Measurements from ENCODE around the gene CTDP1.
A peak's percentile ranks its signal among the peaks of the same experiment; 100 is the strongest.

CTDP1 gene

GRCh38 chr18:79792096-79792987 is 112.7 kb downstream of the CTDP1 start:
- 92 to 93% methylated on average over 45 to 46 of the region's 46 CpGs for WGBS, 2 experiments (ENCODE audit: insufficient coverage in 2 of 2)
- Histone ChIP-seq H3K4me1 (ENCODE audit: control insufficient read depth, insufficient read depth, low read length, poor library complexity, severe bottlenecking) (no peaks in the 10 kb centered on the region), H3K4me3 (ENCODE audit: extremely low read depth, insufficient read depth, low read length, poor library complexity, severe bottlenecking) (no peak overlapping the region), H3K36me3 (ENCODE audit: control insufficient read depth, insufficient read depth, low read length) (no peaks in the 10 kb centered on the region), H3K9me3 (ENCODE audit: control insufficient read depth, low read length) (no peaks in the 10 kb centered on the region), H3K27ac (ENCODE audit: low read depth, low read length, severe bottlenecking) (no peak overlapping the region)

GRCh38 chr18:79792988-79793355 is 113.4 kb downstream of the CTDP1 start:
- no peak overlapping the region for H3K27ac ChIP-seq (ENCODE audit: low read depth, low read length, severe bottlenecking)
- H3K9me3 ChIP-seq (ENCODE audit: control insufficient read depth, low read length) = no peaks in the 10 kb centered on the region
- H3K4me3 ChIP-seq (ENCODE audit: extremely low read depth, insufficient read depth, low read length, poor library complexity, severe bottlenecking) = no peak overlapping the region
- WGBS, 2 experiments (ENCODE audit: insufficient coverage in 2 of 2) = 88 to 100% methylated on average over 2 of the region's 4 CpGs
- H3K4me1 ChIP-seq (ENCODE audit: control insufficient read depth, insufficient read depth, low read length, poor library complexity, severe bottlenecking) = no peaks in the 10 kb centered on the region
- no peaks in the 10 kb centered on the region for H3K36me3 ChIP-seq (ENCODE audit: control insufficient read depth, insufficient read depth, low read length)

- no peak overlapping the region for H3K27ac ChIP-seq (ENCODE audit: low read depth, low read length, severe bottlenecking)
- no peaks in the 10 kb centered on the region for H3K36me3 ChIP-seq (ENCODE audit: control insufficient read depth, insufficient read depth, low read length)
- 91 to 94% methylated on average over 17 of the region's 17 CpGs for WGBS, 2 experiments (ENCODE audit: insufficient coverage in 2 of 2)
- H3K4me3 ChIP-seq (ENCODE audit: extremely low read depth, insufficient read depth, low read length, poor library complexity, severe bottlenecking) = no peak overlapping the region
- no peaks in the 10 kb centered on the region for H3K4me1 ChIP-seq (ENCODE audit: control insufficient read depth, insufficient read depth, low read length, poor library complexity, severe bottlenecking)
- no peaks in the 10 kb centered on the region for H3K9me3 ChIP-seq (ENCODE audit: control insufficient read depth, low read length)
Observed at GRCh38 chr18:79794846-79795245, 115.2 kb downstream of the CTDP1 start.

GRCh38 chr18:79795446-79795845 is 115.8 kb downstream of the CTDP1 start:
- H3K27ac ChIP-seq (ENCODE audit: low read depth, low read length, severe bottlenecking) = no peak overlapping the region
- H3K9me3 ChIP-seq (ENCODE audit: control insufficient read depth, low read length) = no peaks in the 10 kb centered on the region

GRCh38 chr18:79796016-79796415 is 116.4 kb downstream of the CTDP1 start:
- Histone ChIP-seq H3K9me3 (ENCODE audit: control insufficient read depth, low read length) (no peaks in the 10 kb centered on the region), H3K36me3 (ENCODE audit: control insufficient read depth, insufficient read depth, low read length) (no peaks in the 10 kb centered on the region), H3K4me1 (ENCODE audit: control insufficient read depth, insufficient read depth, low read length, poor library complexity, severe bottlenecking) (no peaks in the 10 kb centered on the region), H3K4me3 (ENCODE audit: extremely low read depth, insufficient read depth, low read length, poor library complexity, severe bottlenecking) (no peak overlapping the region), H3K27ac (ENCODE audit: low read depth, low read length, severe bottlenecking) (no peak overlapping the region)
- WGBS, 2 experiments (ENCODE audit: insufficient coverage in 2 of 2) = 86 to 88% methylated on average over 5 to 6 of the region's 7 CpGs

More at GRCh38 chr18:79795446-79795845, 115.8 kb downstream of the CTDP1 start:
- Histone ChIP-seq H3K36me3 (ENCODE audit: control insufficient read depth, insufficient read depth, low read length) (no peaks in the 10 kb centered on the region), H3K4me1 (ENCODE audit: control insufficient read depth, insufficient read depth, low read length, poor library complexity, severe bottlenecking) (no peaks in the 10 kb centered on the region), H3K4me3 (ENCODE audit: extremely low read depth, insufficient read depth, low read length, poor library complexity, severe bottlenecking) (no peak overlapping the region)
- WGBS, 2 experiments (ENCODE audit: insufficient coverage in 2 of 2) = 90 to 95% methylated on average over 18 to 19 of the region's 19 CpGs

GRCh38 chr18:79796531-79797405 is 117.2 kb downstream of the CTDP1 start:
- WGBS, 2 experiments (ENCODE audit: insufficient coverage in 2 of 2) = 67 to 73% methylated on average over 19 of the region's 21 CpGs
- Histone ChIP-seq H3K4me3 (ENCODE audit: extremely low read depth, insufficient read depth, low read length, poor library complexity, severe bottlenecking) (no peak overlapping the region), H3K4me1 (ENCODE audit: control insufficient read depth, insufficient read depth, low read length, poor library complexity, severe bottlenecking) (no peaks in the 10 kb centered on the region), H3K27ac (ENCODE audit: low read depth, low read length, severe bottlenecking) (no peak overlapping the region), H3K9me3 (ENCODE audit: control insufficient read depth, low read length) (no peaks in the 10 kb centered on the region), H3K36me3 (ENCODE audit: control insufficient read depth, insufficient read depth, low read length) (no peaks in the 10 kb centered on the region)

- no peak within 1 kb of the TSS for H3K27ac ChIP-seq (ENCODE audit: low read depth, low read length, severe bottlenecking)
- WGBS, 2 experiments (ENCODE audit: insufficient coverage in 2 of 2) = 9 to 11% methylated on average over 41 to 63 of the region's 92 CpGs
- no peaks in the 10 kb centered on the region for H3K9me3 ChIP-seq (ENCODE audit: control insufficient read depth, low read length)
- H3K4me3 ChIP-seq (ENCODE audit: extremely low read depth, insufficient read depth, low read length, poor library complexity, severe bottlenecking) = peak within 1 kb of the TSS; percentile 28
- no peaks in the 10 kb centered on the region for H3K4me1 ChIP-seq (ENCODE audit: control insufficient read depth, insufficient read depth, low read length, poor library complexity, severe bottlenecking)
- H3K36me3 ChIP-seq (ENCODE audit: control insufficient read depth, insufficient read depth, low read length) = no peaks in the 10 kb centered on the region
Observed at GRCh38 chr18:79797518-79798345, 118.1 kb downstream of the CTDP1 start, which contains the start of gene KCNG2. Gene KCNG2 (plus strand): TSS chr18:79797938. CDS start chr18:79863668, 65,730 bp downstream.

- H3K4me3 ChIP-seq (ENCODE audit: extremely low read depth, insufficient read depth, low read length, poor library complexity, severe bottlenecking) = peak overlapping the region; percentile 28
- 2% methylated on average over 60 to 65 of the region's 78 CpGs for WGBS, 2 experiments (ENCODE audit: insufficient coverage in 2 of 2)
Observed at GRCh38 chr18:79798346-79798998, 118.9 kb downstream of the CTDP1 start.

GRCh38 chr18:79798999-79799370 is 119.4 kb downstream of the CTDP1 start:
- no peaks in the 10 kb centered on the region for H3K4me1 ChIP-seq (ENCODE audit: control insufficient read depth, insufficient read depth, low read length, poor library complexity, severe bottlenecking)
- peak overlapping the region; percentile 28 for H3K4me3 ChIP-seq (ENCODE audit: extremely low read depth, insufficient read depth, low read length, poor library complexity, severe bottlenecking)
- H3K27ac ChIP-seq (ENCODE audit: low read depth, low read length, severe bottlenecking) = no peak overlapping the region
- H3K36me3 ChIP-seq (ENCODE audit: control insufficient read depth, insufficient read depth, low read length) = no peaks in the 10 kb centered on the region
- H3K9me3 ChIP-seq (ENCODE audit: control insufficient read depth, low read length) = no peaks in the 10 kb centered on the region
- WGBS, 2 experiments (ENCODE audit: insufficient coverage in 2 of 2) = 7 to 12% methylated on average over 5 to 8 of the region's 14 CpGs

More at GRCh38 chr18:79798346-79798998, 118.9 kb downstream of the CTDP1 start:
- Histone ChIP-seq H3K4me1 (ENCODE audit: control insufficient read depth, insufficient read depth, low read length, poor library complexity, severe bottlenecking) (no peaks in the 10 kb centered on the region), H3K9me3 (ENCODE audit: control insufficient read depth, low read length) (no peaks in the 10 kb centered on the region), H3K27ac (ENCODE audit: low read depth, low read length, severe bottlenecking) (no peak overlapping the region), H3K36me3 (ENCODE audit: control insufficient read depth, insufficient read depth, low read length) (no peaks in the 10 kb centered on the region)
